ENCODE measurements around the gene HSPB9.

Gene HSPB9

DNA sequence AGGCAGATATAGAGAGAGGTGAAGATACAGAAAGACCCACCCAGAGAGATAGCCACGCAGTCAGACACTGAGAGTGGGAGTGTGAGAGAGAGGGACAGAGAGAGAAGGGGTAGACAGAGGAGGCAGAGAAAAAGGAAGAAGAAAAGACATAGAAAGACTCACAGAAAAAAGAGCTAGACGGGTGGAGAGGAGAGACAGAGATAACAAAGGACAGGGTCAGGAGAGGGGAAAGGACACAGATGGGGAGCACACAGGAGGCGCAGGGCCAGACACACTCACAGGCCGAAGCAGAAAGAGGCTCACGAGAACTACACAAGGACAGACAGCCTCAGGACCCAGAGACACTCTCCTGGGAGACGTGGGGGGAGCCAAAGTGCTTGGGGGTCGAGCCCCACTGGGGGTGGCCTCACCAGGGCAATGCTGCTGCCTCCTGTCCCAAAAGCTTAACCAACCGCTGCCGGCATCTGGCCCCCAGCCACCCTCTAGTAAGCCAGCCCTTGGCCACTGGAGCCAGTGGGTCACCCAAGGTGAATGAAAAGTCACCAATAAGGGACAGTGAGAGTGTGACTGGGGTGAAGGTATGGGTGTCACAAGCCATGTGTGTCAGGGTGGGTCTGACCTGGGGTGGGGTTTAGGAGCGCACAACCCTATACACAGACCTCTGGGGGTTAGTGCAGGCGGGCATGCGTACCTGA is 28.1 kb upstream of the HSPB9 start:
- no peak overlapping the region for H3K4me2 ChIP-seq (ENCODE audit: low read length)
- no peak overlapping the region for H3K9ac ChIP-seq
- no peaks in the 10 kb centered on the region for H3K36me3 ChIP-seq (ENCODE audit: control insufficient read depth, insufficient read depth, low read length)
- H3K4me1 ChIP-seq: peaks cover 3% of the 10 kb centered on the region
- H2AFZ ChIP-seq: no peak overlapping the region
- no peak overlapping the region for H3K27ac ChIP-seq
- no peaks in the 10 kb centered on the region for H3K27me3 ChIP-seq (ENCODE audit: control insufficient read depth, insufficient read depth, low read length)
- no peaks in the 10 kb centered on the region for H3K79me2 ChIP-seq
- TF ChIP-seq, protein P1, sequence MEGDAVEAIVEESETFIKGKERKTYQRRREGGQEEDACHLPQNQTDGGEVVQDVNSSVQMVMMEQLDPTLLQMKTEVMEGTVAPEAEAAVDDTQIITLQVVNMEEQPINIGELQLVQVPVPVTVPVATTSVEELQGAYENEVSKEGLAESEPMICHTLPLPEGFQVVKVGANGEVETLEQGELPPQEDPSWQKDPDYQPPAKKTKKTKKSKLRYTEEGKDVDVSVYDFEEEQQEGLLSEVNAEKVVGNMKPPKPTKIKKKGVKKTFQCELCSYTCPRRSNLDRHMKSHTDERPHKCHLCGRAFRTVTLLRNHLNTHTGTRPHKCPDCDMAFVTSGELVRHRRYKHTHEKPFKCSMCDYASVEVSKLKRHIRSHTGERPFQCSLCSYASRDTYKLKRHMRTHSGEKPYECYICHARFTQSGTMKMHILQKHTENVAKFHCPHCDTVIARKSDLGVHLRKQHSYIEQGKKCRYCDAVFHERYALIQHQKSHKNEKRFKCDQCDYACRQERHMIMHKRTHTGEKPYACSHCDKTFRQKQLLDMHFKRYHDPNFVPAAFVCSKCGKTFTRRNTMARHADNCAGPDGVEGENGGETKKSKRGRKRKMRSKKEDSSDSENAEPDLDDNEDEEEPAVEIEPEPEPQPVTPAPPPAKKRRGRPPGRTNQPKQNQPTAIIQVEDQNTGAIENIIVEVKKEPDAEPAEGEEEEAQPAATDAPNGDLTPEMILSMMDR (IDR thresholded peaks at IDR 0.05): no peak
- H3K4me3 ChIP-seq (ENCODE audit: low read depth, low read length): no peak overlapping the region
- no peaks in the 10 kb centered on the region for H3K9me3 ChIP-seq (ENCODE audit: control insufficient read depth, low read length)

DNA sequence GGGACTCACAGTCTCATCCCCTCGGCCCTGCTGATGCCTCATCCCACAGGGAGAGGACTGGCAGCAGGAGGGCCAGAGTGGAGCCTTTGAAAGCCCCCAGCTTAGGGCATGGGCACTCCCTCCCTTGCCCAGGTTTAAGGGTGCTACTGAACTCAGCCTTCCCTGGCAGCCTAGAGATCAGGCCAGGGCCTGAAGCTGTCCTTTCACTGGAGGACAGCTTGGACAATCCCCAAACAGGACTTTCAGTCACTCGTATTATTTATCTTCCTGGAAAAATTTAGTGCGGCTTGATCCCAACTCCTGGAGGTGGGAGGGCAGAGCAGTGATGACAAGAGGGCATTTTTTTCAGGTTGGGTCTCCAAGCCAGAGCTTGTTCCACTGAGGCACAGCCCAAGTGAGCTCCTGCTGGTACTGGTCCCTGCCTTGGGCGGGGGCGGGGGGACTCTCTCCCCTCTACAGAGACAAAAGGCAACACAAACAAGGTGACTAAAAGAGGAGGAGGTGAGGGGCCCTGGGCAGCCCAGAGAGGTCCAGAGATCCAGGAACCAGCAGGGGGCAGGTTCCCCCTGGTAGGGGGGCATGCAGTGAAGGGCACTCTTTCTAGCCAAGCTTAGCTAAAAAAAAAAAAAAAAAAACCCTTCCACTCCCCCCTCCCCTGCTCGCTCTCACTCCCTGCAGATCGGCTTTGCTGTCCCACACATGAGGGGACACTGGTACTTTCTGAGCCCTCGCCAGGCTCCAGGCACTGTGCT is 26.1 kb upstream of the HSPB9 start:
- TF ChIP-seq, protein P1 (IDR thresholded peaks at IDR 0.05): no peak
- Histone ChIP-seq H3K4me3 (ENCODE audit: low read depth, low read length) (no peak overlapping the region), H3K4me2 (ENCODE audit: low read length) (no peak overlapping the region), H3K27me3 (ENCODE audit: control insufficient read depth, insufficient read depth, low read length) (no peaks in the 10 kb centered on the region), H2AFZ (no peak overlapping the region), H3K36me3 (ENCODE audit: control insufficient read depth, insufficient read depth, low read length) (no peaks in the 10 kb centered on the region), H3K9me3 (ENCODE audit: control insufficient read depth, low read length) (no peaks in the 10 kb centered on the region), H3K79me2 (no peaks in the 10 kb centered on the region), H3K9ac (no peak overlapping the region), H3K4me1 (peaks cover 3% of the 10 kb centered on the region), H3K27ac (no peak overlapping the region)

DNA sequence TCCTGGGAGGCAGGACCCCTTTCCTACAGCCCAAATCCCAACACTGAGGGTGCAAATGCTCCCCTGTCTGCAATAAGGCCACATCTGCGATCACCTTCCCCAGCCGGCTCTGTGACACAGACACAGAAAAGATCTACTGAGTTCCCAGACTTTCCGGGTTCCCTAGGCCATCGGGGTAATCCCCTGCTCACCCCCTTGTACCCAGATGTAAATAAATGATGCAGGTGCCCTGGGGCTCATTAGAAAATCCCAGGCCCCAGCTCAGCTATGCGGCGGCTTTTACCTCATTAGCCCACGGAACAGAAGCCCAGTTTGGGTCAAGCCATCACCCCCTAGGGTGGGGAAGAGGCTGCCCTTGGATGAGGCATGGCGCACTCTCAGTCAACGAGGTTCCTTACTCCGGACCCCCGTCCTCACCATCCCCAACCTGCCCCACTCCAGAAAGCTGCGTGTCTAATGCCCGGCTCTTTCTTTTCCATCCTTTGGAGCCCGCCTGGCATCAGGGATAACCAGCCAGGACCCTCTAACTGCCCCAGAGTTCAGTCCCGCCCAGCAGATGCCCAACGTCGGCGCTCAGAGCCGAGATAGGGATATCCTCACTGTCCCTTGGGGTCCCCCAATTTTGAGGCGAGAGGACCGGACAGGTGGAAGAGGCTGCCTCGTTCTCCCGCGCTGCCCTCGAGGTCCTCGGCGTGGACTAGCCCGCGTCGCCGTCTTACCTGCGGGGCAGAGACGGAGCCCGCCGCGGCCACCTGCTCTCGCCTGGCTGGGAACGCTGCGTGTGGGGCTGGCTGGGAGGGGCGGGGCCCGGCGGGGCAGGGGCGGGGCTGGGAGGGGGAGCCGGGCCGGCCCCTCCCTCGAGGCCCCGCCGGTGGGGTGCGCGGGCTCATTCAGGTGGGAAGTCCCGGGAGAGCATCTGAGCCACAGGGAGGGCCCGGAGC is 24.6 kb upstream of the HSPB9 start, which contains the start of gene ZNF385C:
Gene ZNF385C (minus strand): TSS at position 783 of the 941 bp plus-strand sequence. CDS start 35,417 bp downstream, outside the sequence.
- peak within 1 kb of the TSS; percentile 76 for H2AFZ ChIP-seq
- H3K79me2 ChIP-seq: no peaks in the 10 kb centered on the region
- no peak within 1 kb of the TSS for H3K4me2 ChIP-seq (ENCODE audit: low read length)
- H3K9ac ChIP-seq: no peak within 1 kb of the TSS
- no peaks in the 10 kb centered on the region for H3K9me3 ChIP-seq (ENCODE audit: control insufficient read depth, low read length)
- H3K4me3 ChIP-seq (ENCODE audit: low read depth, low read length): no peak within 1 kb of the TSS
- no peaks in the 10 kb centered on the region for H3K27me3 ChIP-seq (ENCODE audit: control insufficient read depth, insufficient read depth, low read length)
- TF ChIP-seq, protein P1 (IDR thresholded peaks at IDR 0.05): no peak
- H3K36me3 ChIP-seq (ENCODE audit: control insufficient read depth, insufficient read depth, low read length): no peaks in the 10 kb centered on the region
- peaks cover 3% of the 10 kb centered on the region for H3K4me1 ChIP-seq
- H3K27ac ChIP-seq: no peak within 1 kb of the TSS

DNA sequence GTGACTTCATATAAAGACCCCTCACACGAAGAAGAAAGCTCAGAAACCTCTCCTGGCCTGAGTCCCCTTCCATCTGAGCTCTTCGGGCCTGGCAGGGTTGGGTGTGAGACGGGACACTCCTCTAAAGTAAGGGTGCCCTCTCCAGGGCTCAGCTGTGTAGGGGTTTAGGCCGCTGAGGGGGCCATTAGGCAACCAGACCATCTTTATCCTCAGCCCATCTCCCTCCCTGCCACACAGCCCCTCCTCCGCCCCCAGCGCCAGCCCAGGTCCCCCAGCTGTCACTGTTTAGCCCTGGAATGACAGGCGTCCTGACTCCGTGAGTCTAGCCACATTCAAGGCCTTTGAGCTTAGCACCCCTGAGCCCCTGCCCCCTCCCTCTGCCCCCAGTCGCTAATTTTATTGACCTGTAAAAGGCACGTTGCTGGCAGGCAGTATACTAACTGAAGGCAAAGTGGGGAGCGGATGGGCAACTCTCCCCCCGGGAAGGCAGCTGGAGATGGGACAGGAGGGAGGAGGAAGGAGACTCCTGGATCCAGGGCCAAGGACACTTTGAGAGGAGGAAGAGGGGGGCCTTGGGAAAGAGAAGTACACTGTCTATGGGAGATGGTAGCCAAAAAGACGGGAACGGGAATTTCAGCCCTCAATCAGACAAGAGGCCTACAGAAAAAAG is 23.7 kb upstream of the HSPB9 start:
- Histone ChIP-seq H3K9ac (no peak overlapping the region), H3K27me3 (ENCODE audit: control insufficient read depth, insufficient read depth, low read length) (no peaks in the 10 kb centered on the region), H3K79me2 (no peaks in the 10 kb centered on the region), H2AFZ (no peak overlapping the region), H3K36me3 (ENCODE audit: control insufficient read depth, insufficient read depth, low read length) (no peaks in the 10 kb centered on the region), H3K4me2 (ENCODE audit: low read length) (no peak overlapping the region), H3K27ac (no peak overlapping the region), H3K9me3 (ENCODE audit: control insufficient read depth, low read length) (no peaks in the 10 kb centered on the region), H3K4me3 (ENCODE audit: low read depth, low read length) (no peak overlapping the region), H3K4me1 (peaks cover 3% of the 10 kb centered on the region)
- TF ChIP-seq, protein P1 (IDR thresholded peaks at IDR 0.05): no peak

Data from parathyroid adenoma (tissue), 2 donors.